GM10847 (cell line): ENCODE data around the gene CA12.

Experiments
- POLR2A ChIP-seq: IDR thresholded peaks from 2 replicates; pipeline ENCODE4 v1.6.1; 2011; ENCODE audit not compliant: insufficient read length; ENCODE audit errors: extremely low read depth

Gene CA12

DNA sequence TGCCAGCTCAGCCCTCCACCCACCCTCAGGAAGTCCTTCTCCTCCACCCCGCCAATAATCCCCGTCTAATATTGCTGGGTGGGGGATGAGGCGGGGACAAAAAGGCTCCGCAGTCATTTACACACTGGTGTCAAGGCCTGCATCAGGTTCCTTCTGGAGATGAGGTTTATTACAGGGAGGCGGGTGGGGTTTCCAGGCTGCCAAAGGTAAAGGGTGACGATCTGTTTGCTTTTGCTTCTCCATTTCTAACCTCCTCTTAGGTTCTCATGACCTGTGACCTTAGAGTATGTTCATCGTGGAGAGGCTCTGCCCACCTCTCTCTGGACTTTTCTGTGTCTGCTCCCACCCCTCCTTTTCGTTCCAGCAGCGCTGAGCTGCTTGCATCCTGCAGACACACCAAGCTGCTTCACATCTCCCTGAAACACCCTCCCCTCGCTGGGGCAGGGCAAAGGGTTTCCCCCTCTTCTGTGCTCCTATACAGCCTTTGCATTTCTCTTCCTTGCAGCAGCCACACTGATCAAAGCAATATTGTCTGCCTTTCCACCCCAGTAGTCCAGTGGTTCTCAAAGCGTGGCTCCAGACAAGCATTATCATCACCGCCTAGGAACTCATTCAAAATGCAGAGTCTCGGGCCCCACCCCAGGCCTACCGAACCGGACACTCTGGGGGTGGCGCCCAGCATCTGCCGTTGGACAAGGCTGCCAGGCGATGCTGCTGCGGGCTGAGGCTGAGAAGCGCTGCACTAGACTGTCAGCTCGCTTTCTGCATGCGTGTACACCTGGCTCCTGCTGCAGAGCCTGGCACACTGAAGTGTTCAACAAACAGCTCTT is 26.6 kb downstream of the CA12 start:
- TF ChIP-seq POLR2A: no peak

DNA sequence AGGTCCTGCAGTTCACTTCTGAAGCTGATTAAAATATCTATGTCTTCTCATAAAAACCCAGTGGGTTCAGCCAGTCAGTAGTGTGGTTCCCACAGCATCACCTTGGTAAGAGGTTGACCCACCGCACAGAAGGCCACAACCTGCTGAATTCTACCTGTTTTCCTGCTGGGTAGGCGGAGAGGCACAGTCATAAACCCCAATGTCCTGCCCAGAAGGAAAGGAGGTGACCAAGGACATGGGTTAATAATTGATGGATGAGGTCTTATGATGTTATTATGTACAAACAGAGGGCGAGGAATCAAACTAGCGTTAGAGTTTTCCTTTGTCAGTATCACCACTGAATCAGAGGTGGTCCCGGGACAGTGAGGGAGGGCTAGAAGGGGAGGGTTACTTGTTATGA is 27.8 kb downstream of the CA12 start:
- no peak for TF ChIP-seq POLR2A

DNA sequence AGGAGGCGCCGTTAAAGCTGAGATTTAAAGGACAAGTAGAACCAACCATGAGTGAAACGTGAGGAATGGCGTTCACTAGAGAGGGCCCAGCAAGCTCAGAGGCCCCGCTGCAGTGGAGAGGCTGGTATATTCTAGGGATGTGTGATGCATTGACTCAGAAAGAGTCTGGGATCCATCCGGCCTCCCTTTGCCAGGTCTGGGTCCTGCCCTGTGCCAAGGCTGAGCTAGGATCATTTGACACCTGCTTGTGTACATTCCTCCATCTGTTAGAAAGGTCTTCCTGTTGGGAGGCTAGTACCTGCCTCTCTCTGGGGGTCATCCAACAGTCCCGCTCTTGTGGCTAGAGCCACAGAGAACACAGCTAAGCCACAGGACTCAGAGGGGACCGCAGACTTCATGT is 28.4 kb downstream of the CA12 start:
- TF ChIP-seq POLR2A: no peak

DNA sequence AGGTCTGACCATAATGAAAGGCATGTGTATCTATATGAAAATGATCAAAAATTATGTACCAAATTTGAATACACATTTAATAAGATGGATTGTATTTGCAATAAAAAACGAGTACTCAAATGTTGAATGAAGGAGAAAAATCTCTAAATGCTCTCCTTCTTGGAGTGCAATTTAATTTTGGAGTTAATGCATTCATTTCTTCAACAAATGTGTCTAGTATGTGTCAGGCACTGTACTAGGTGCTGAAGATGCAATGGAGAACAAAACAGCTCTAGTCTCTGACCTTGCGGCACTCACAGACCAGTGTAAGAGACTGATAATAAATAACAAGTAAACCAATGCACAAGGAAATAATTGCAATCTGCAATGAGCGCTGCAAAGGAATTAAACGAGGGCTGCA is 28.8 kb downstream of the CA12 start:
- TF ChIP-seq POLR2A: no peak

DNA sequence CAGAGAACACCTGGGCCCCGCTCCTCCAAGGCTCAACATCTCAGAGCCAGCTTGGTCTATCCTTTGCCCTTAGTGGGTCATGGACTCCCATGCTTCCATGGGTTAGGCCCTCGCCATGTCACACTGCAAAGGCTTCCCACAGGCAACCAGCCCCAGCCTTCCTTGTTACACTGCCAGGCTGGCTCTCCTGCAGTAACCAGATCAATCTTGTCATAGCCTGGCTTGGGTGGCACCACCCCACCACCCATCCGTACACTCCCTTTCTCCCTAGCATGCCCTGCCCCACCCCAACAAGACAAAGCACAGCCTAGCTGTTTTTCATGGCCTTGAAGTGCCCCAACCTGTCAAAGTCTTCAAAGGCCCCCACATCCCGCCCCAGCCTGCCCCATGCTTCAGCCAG is 30.5 kb downstream of the CA12 start:
- TF ChIP-seq POLR2A: no peak

DNA sequence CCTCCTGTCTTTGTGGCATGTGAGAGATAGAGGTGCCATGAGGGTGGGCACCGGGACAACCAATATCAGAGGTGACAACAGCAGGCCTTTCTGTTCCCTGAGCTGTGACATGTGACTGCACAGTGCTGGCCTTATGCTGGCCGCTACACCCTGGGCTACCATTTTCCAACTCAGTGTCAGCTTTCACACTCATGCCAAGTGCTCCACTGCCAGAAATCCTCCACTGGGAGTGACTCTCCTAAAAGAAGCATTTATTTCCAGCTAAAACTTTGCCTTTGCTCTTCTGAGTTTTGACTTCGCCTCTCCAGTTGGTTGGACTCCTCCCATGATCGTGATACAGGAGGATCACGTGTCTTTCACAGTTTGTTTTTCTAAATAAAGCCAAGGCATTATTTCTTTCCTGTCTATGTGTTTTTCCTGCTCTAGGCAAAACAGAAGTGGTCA is 31.4 kb downstream of the CA12 start:
- no peak for TF ChIP-seq POLR2A

DNA sequence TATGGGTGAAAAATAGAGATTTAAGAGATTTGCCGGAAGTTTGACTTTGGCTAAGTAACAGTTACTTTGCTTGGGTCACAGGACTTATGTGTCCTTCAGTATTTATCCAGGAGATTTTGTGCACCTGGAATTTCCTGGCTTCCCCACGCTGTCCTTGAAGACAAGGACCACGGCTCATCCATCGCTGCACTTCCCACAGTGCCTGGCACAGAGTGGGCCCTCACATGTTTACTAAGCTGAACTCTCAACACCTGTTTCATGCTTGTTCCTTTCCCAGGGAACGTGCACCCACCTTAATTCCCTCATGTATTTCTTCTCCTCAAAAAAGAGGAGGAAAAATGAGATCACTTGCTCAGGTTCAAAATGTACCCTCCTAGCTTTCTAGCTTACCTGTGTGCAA is 32.0 kb downstream of the CA12 start:
- no peak for TF ChIP-seq POLR2A

DNA sequence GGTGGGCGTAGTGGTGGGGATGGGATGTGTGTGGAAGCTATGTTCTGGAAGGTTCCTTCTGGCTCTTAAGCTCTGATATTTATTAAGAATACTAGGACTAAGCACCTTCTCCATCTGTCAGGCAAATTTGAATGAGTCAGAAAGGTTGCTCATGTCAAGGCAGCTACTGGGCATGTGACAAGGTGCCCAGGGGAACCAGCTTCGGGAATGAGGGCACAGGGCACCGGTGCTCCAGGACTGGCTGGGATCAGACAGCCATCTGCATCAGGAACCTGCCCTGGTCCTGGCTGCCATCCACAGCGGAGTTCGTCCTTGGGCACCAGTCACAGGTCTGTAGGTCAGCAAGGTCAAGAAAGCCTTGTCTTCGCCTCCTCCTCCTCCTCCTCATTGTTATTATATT is 32.5 kb downstream of the CA12 start:
- no peak for TF ChIP-seq POLR2A

DNA sequence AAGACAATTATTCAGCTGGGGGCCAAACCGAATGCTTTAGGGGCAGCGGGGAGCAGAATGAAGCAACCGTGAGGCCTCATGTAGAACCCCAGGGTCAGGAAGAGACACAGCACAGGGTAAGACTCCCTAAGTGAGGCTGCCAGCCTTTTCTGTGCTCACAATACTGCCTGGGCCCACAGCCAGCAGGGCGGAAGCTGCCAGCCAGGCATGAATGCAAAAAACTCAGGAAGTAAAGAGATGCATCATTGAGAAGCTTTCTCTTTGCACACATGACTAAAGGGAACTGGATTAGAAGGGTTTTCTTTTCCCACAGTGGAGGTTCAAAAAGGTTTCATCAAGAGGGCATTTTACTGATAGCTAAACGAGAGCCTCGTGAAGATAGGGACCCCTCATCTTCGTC is 33.3 kb downstream of the CA12 start:
- TF ChIP-seq POLR2A: no peak

DNA sequence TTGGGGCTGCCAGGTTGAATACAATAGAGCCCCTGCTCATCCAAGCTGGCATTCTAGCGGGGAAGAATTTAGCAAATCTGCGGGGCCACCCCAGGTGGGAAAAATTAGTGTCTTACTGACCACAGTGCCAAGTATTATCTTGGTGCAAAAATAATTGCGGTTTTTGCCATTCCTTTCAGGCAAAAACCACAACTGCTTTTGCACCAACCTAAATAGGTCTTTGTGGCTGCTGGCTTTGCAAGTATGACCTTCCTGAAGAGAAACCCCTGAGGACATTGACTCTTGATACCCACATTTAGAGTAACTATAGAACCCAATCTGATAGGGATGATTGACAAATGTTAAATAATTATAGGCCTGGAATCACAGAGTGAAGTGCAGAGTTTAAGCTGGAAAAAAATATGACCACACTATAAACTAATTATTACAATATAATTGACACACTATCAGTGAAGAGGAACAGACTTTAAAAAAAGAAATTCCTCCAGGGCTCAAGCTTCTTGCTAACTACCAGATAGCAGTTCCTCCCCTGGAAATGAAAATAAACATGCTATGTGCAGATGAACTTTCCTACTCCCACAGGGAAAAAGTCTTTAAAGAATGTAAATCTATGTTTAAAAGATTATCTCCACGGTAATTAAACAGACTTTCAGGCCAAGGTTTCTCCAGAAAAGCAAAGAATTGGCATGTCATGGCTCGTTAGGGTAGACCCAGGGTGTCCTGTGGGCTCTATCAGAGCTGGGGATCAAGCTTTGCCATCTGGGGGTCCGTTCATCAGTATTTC is 34.4 kb downstream of the CA12 start:
- no peak for TF ChIP-seq POLR2A

DNA sequence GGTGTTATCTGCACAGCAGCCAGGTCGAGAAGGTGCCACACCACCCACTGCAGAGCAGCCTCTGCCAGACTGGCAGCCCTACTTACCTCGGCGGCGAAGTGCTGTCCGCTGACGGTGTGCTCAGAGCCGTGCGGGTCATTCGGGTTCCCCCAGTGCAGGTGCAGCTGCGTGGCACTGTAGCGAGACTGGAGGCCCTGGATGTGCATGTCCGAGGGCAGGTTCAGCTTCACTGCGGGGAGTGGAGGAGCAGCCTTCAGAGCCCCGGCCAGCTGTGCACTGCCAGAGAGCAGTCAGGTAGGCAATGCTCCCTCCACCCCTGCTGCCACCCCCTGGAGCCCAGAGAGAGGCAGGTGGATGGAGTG is 36.3 kb downstream of the CA12 start:
- TF ChIP-seq POLR2A: no peak

DNA sequence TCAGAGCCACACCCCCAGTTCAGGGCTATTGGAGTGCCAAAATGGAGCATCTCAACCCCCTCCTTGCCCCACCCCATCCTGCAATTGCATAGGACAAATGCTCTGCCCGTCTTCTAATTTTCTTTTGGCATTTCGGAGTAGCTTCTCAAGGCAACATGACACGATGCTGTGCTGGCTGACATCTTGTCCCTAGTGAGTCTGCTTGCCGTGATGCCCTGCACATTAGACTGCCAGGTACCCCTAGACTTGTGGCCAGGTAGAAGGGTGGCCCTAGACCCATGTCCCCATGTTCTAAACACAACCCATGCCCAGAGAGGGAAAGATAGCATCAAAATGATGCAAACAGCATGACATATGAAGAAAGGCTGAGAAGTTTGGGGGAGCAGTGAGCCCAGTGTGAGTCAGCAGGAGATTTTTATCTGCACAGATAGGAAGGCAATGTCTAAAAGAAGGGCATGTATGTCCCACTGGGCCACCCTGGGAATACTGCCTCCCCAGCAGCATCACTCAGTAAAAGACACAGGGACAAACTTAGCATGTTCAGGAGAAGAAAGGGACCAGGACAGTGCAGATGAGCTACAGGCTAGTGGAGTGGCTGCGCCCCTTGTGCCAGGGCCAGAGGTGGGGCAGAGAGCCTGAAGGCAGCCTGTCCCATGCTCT is 36.8 kb downstream of the CA12 start:
- TF ChIP-seq POLR2A: no peak

DNA sequence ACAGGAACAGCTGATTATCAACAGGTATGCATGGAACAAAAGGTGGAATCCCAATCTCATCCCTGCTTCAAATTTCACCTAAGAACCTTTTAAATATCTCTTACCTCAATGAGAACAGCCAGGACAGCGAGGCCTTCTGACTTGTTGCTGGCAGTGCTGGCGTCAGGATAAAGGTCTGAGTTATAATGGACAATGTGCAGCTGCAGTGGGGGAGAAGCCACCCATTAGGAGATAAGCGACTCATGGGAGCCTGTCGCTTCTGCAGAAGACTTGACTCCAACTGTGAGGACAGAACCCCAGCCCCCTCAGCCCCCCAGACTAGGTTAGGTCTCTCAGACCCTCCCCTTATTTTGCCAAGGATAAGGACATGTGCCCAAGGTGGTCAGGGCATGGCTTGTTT is 39.7 kb downstream of the CA12 start:
- no peak for TF ChIP-seq POLR2A

DNA sequence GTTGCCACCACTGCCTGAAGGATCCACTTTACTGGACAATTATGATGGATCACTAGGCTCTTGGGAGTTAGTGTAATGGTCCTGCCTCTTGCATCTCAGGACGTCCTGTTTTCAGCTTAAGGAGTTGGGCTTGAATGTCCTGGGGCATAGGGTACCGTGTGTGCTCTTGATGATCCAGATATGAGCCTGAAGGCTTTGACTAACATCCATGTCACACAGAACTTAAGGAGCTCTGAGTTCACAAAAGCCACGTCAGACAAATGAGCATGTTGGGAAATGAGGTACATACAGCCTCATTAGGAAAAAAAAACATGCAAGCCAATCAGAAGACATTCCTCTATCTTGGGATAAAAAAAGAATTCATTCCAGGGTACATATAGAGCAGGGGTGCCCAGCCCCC is 40.8 kb downstream of the CA12 start:
- TF ChIP-seq POLR2A: no peak

DNA sequence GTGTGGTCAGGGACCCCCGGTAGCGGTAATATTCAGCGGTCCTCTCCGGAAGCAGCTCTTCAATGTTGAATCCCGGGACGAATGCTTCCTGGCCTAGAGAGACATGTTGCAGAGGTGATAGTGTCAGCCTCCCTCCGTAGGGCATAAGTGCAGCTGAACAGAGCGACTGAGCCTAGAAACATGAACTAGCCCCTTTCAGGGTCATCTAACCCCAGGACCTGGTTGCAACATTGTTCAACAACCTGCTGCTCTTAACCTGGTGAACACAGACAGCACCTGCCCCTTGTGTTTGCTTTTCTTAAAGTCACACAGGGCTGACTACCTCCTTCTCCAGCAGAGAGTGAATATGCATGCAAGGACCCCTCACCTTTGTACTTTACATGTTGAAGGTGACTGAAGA is 41.3 kb downstream of the CA12 start:
- no peak for TF ChIP-seq POLR2A

DNA sequence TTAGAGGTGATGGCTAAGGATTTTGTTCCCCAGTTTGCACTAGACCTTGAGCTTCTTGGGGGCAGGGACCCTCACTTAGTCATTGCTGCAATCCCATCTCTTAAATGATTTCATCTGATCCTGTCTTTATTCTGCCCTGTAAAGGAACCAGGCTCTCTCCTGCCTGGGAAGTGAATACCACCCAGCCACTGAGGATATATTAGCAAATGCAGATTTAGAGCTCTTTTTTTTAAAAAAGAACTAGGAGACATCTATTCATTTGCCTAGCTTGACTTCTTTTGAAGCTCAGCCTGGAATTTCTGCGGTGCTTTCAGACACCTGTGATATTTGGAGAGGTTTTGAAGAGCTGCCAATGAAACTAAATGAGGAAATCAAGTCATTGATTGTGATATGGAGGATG is 41.8 kb downstream of the CA12 start:
- no peak for TF ChIP-seq POLR2A
